HCT116 (cell line): ENCODE results near the gene NT5C2.

Source experiments
- CEBPB ChIP-seq: IDR thresholded peaks from 2 replicates; pipeline ENCODE4 v1.6.1; 2012; ENCODE audit warnings: low read depth
- EZH2 ChIP-seq: fragments of 200-600 bp; sonication (generic); IDR thresholded peaks from 2 replicates; pipeline ENCODE4 v1.6.1; 2017; ENCODE audit warnings: antibody characterized with exemption, mixed run types
- EZH2phosphoT487 ChIP-seq: fragments of 200-600 bp; IDR thresholded peaks from 2 replicates; pipeline ENCODE4 v1.6.1; 2018; ENCODE audit warnings: antibody characterized with exemption, borderline replicate concordance
- JUND ChIP-seq: IDR thresholded peaks from 2 replicates; pipeline ENCODE4 v1.6.1; 2012
- MAX ChIP-seq: IDR thresholded peaks from 2 replicates; pipeline ENCODE4 v1.6.1; 2012
- POLR2A ChIP-seq: IDR thresholded peaks from 2 replicates; pipeline ENCODE4 v1.7.0; 2011; ENCODE audit warnings: borderline replicate concordance; ENCODE audit not compliant: insufficient read depth, insufficient read length; ENCODE audit errors: extremely low read depth
- POLR2AphosphoS5 ChIP-seq: IDR thresholded peaks from 2 replicates; pipeline ENCODE4 v1.6.1; 2011; ENCODE audit warnings: mild to moderate bottlenecking, low read depth, low read length, moderate library complexity
- SIN3A ChIP-seq: IDR thresholded peaks from 2 replicates; pipeline ENCODE4 v1.6.1; 2012; ENCODE audit warnings: low read depth
- TF ChIP-seq, protein P1 (sequence below), 3 experiments: fragments of 200-600 bp in 1 of 3; sonication (generic) in 1 of 3; IDR thresholded peaks in 2 of 3; conservative IDR thresholded peaks in 1 of 3; 2 replicates each; pipeline ENCODE4 v1.5.1; 2012 to 2017; ENCODE audit warnings: low read depth in 2 of 3, low read length in 2 of 3, antibody characterized with exemption in 1 of 3, borderline replicate concordance in 1 of 3, control low read depth in 1 of 3, mild to moderate bottlenecking in 1 of 3, mixed read lengths in 1 of 3, mixed run types in 1 of 3, moderate library complexity in 1 of 3; ENCODE audit not compliant: insufficient read depth in 1 of 3
- TF ChIP-seq, protein P2 (sequence below): IDR thresholded peaks from 2 replicates; pipeline ENCODE4 v1.6.1; 2012; ENCODE audit warnings: low read depth

DNA sequence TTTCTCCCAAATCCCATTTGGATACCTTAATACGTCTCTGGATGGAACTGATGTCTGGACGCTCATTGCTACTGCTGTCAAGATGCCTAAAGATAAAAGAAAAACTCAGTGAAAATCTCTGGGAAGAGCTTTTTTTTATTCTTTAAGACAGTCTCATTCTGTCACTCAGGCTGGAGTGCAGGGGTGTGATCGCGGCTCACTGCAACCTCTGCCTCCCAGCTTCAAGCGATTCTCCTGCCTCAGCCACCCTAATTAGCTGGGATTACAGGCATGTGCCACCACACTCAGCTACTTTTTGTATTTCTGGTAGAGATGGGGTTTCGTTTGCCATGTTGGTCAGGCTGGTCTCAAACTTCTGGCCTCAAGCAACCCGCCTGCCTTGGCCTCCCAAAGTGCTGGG is 102.2 kb downstream of the NT5C2 start:
- no peak for TF ChIP-seq CEBPB
- TF ChIP-seq SIN3A, result no peak
- TF ChIP-seq, protein P1, sequence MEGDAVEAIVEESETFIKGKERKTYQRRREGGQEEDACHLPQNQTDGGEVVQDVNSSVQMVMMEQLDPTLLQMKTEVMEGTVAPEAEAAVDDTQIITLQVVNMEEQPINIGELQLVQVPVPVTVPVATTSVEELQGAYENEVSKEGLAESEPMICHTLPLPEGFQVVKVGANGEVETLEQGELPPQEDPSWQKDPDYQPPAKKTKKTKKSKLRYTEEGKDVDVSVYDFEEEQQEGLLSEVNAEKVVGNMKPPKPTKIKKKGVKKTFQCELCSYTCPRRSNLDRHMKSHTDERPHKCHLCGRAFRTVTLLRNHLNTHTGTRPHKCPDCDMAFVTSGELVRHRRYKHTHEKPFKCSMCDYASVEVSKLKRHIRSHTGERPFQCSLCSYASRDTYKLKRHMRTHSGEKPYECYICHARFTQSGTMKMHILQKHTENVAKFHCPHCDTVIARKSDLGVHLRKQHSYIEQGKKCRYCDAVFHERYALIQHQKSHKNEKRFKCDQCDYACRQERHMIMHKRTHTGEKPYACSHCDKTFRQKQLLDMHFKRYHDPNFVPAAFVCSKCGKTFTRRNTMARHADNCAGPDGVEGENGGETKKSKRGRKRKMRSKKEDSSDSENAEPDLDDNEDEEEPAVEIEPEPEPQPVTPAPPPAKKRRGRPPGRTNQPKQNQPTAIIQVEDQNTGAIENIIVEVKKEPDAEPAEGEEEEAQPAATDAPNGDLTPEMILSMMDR (IDR thresholded peaks at IDR 0.05 in 2 of 3, conservative IDR thresholded peaks at IDR 0.05 in 1 of 3; ENCODE audit: borderline replicate concordance in 1 of 3, insufficient read depth in 1 of 3, low read depth in 2 of 3, low read length in 2 of 3), result no peak
- no peak for TF ChIP-seq EZH2
- TF ChIP-seq POLR2A, result no peak
- TF ChIP-seq POLR2AphosphoS5, result no peak
- no peak for TF ChIP-seq EZH2phosphoT487
- TF ChIP-seq JUND, result no peak
- no peak for TF ChIP-seq MAX
- TF ChIP-seq, protein P2, sequence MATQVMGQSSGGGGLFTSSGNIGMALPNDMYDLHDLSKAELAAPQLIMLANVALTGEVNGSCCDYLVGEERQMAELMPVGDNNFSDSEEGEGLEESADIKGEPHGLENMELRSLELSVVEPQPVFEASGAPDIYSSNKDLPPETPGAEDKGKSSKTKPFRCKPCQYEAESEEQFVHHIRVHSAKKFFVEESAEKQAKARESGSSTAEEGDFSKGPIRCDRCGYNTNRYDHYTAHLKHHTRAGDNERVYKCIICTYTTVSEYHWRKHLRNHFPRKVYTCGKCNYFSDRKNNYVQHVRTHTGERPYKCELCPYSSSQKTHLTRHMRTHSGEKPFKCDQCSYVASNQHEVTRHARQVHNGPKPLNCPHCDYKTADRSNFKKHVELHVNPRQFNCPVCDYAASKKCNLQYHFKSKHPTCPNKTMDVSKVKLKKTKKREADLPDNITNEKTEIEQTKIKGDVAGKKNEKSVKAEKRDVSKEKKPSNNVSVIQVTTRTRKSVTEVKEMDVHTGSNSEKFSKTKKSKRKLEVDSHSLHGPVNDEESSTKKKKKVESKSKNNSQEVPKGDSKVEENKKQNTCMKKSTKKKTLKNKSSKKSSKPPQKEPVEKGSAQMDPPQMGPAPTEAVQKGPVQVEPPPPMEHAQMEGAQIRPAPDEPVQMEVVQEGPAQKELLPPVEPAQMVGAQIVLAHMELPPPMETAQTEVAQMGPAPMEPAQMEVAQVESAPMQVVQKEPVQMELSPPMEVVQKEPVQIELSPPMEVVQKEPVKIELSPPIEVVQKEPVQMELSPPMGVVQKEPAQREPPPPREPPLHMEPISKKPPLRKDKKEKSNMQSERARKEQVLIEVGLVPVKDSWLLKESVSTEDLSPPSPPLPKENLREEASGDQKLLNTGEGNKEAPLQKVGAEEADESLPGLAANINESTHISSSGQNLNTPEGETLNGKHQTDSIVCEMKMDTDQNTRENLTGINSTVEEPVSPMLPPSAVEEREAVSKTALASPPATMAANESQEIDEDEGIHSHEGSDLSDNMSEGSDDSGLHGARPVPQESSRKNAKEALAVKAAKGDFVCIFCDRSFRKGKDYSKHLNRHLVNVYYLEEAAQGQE, result no peak
